Mesenchymal stem cell (in vitro differentiated cells and primary cell): Measurements from ENCODE around the gene ZDHHC14.

Source experiments
- DNase-seq: peaks from one replicate; pipeline ENCODE4 v3.0.0-alpha.2; 2013
- H2AFZ ChIP-seq: one replicate; pipeline ENCODE4 v1.6.1; 2013; ENCODE audit warnings: low read depth, mild to moderate bottlenecking, control low read depth, inconsistent platforms, low read length, moderate library complexity
- H2AK5ac ChIP-seq: 2 replicates; pipeline ENCODE4 v1.6.1; 2013; ENCODE audit warnings: low read length, moderate library complexity, mild to moderate bottlenecking, inconsistent platforms; ENCODE audit not compliant: severe bottlenecking
- H2BK120ac ChIP-seq: one replicate; pipeline ENCODE4 v1.6.1; 2013; ENCODE audit warnings: low read depth, mild to moderate bottlenecking, inconsistent platforms, low read length, moderate library complexity
- H2BK12ac ChIP-seq, 2 experiments: one replicate each; pipeline ENCODE4 v1.6.1; 2013; ENCODE audit warnings: inconsistent platforms in 2 of 2, low read length in 2 of 2, mild to moderate bottlenecking in 2 of 2, moderate library complexity in 2 of 2, control low read depth in 1 of 2
- H2BK15ac ChIP-seq: one replicate; pipeline ENCODE4 v1.6.1; 2013; ENCODE audit warnings: mild to moderate bottlenecking, low read depth, inconsistent platforms; ENCODE audit not compliant: poor library complexity, severe bottlenecking
- H2BK5ac ChIP-seq: 2 replicates; pipeline ENCODE4 v1.6.1; 2013; ENCODE audit warnings: low read depth, mild to moderate bottlenecking, low read length, control low read depth, inconsistent platforms; ENCODE audit not compliant: poor library complexity, severe bottlenecking
- H3K14ac ChIP-seq, 2 experiments: one replicate each; pipeline ENCODE4 v1.6.1; 2013; ENCODE audit warnings: inconsistent platforms in 2 of 2, low read length in 2 of 2, control low read depth in 1 of 2, mild to moderate bottlenecking in 1 of 2, moderate library complexity in 1 of 2
- H3K18ac ChIP-seq, 2 experiments: one replicate each; pipeline ENCODE4 v1.6.1; 2013; ENCODE audit warnings: inconsistent platforms in 2 of 2, low read length in 2 of 2, control low read depth in 1 of 2, low read depth in 1 of 2, mild to moderate bottlenecking in 1 of 2
- H3K23ac ChIP-seq, 2 experiments: one replicate each; pipeline ENCODE4 v1.6.1; 2013; ENCODE audit warnings: inconsistent platforms in 2 of 2, low read length in 2 of 2, mild to moderate bottlenecking in 2 of 2, moderate library complexity in 2 of 2, control low read depth in 1 of 2
- H3K27ac ChIP-seq: 2 replicates; pipeline ENCODE4 v1.5.1; 2013; ENCODE audit warnings: mild to moderate bottlenecking, moderate library complexity, low read length, control low read depth, inconsistent platforms; ENCODE audit not compliant: poor library complexity, severe bottlenecking
- H3K27me3 ChIP-seq, 2 experiments: 2 replicates each; pipeline versions ENCODE4 v1.6.1 to v1.7.0; 2013; ENCODE audit warnings: low read length in 2 of 2, mild to moderate bottlenecking in 2 of 2, moderate library complexity in 2 of 2, control low read depth in 1 of 2, inconsistent platforms in 1 of 2; ENCODE audit not compliant: control insufficient read depth in 1 of 2, insufficient read depth in 1 of 2
- H3K36me3 ChIP-seq, 2 experiments: 2 replicates each; pipeline versions ENCODE4 v1.6.1 to v1.7.0; 2013; ENCODE audit warnings: low read length in 2 of 2, control low read depth in 1 of 2, inconsistent platforms in 1 of 2, low read depth in 1 of 2, mild to moderate bottlenecking in 1 of 2; ENCODE audit not compliant: insufficient read depth in 2 of 2, control insufficient read depth in 1 of 2
- H3K4ac ChIP-seq, 2 experiments: one replicate each; pipeline ENCODE4 v1.6.1; 2013; ENCODE audit warnings: inconsistent platforms in 2 of 2, low read length in 2 of 2, mild to moderate bottlenecking in 2 of 2, moderate library complexity in 2 of 2, control low read depth in 1 of 2, low read depth in 1 of 2
- H3K4me1 ChIP-seq: 2 replicates; pipeline ENCODE4 v1.6.1; 2013; ENCODE audit warnings: low read depth, low read length, control low read depth; ENCODE audit not compliant: control insufficient read depth, insufficient read depth
- H3K4me2 ChIP-seq: 2 replicates; pipeline ENCODE4 v1.6.1; 2013; ENCODE audit warnings: low read length, mild to moderate bottlenecking, inconsistent platforms; ENCODE audit not compliant: poor library complexity, severe bottlenecking
- H3K4me3 ChIP-seq, 2 experiments: 2 replicates each; pipeline versions ENCODE4 v1.5.1 to v1.7.0; 2013; ENCODE audit warnings: low read length in 2 of 2, mild to moderate bottlenecking in 2 of 2, control low read depth in 1 of 2, low read depth in 1 of 2; ENCODE audit not compliant: insufficient read depth in 1 of 2
- H3K79me1 ChIP-seq: replicated peaks from 2 replicates; pipeline ENCODE4 v1.6.1; 2013; ENCODE audit warnings: mild to moderate bottlenecking, control low read depth, low read length, inconsistent platforms; ENCODE audit not compliant: poor library complexity, severe bottlenecking
- H3K9ac ChIP-seq: 2 replicates; pipeline ENCODE4 v1.7.0; 2013; ENCODE audit warnings: mild to moderate bottlenecking, low read length, moderate library complexity
- H3K9me3 ChIP-seq: 2 replicates; pipeline ENCODE4 v1.7.0; 2013; ENCODE audit warnings: mild to moderate bottlenecking, low read length; ENCODE audit not compliant: control insufficient read depth
- H4K8ac ChIP-seq: one replicate; pipeline ENCODE4 v1.6.1; 2013; ENCODE audit warnings: inconsistent platforms, mild to moderate bottlenecking, low read length, moderate library complexity
- H4K91ac ChIP-seq: one replicate; pipeline ENCODE4 v1.6.1; 2013; ENCODE audit warnings: mild to moderate bottlenecking, low read length, inconsistent platforms
- WGBS: methylation state at CpG from one replicate; pipeline ENCODE4 v1.1.7; 2013; ENCODE audit warnings: mixed read lengths; 5-methylcytosine and 5-hydroxymethylcytosine counted together

The ZDHHC14 gene

GRCh38 chr6:157503018-157503747 lies 122.2 kb downstream of the ZDHHC14 start:
- H2BK5ac ChIP-seq, result no peak overlapping the region
- H3K36me3 ChIP-seq, result no peaks in the 10 kb centered on the region
- H2BK15ac ChIP-seq, result no peak overlapping the region
- no peak overlapping the region for H2AK5ac ChIP-seq
- H3K27me3 ChIP-seq, result no peaks in the 10 kb centered on the region
- no peak overlapping the region for H3K4me2 ChIP-seq
- peaks cover 29% of the 10 kb centered on the region for H3K9me3 ChIP-seq
- no peak overlapping the region for H2AFZ ChIP-seq
- no peaks in the 10 kb centered on the region for H3K4me1 ChIP-seq
- no peak overlapping the region for H3K4ac ChIP-seq
- no peak overlapping the region for H3K18ac ChIP-seq
- no peak overlapping the region for H2BK120ac ChIP-seq
- H3K23ac ChIP-seq, result no peak overlapping the region
- H3K4me3 ChIP-seq, result no peak overlapping the region
- no peak overlapping the region for H3K27ac ChIP-seq
- no peak overlapping the region for H4K8ac ChIP-seq
- no peak overlapping the region for H3K14ac ChIP-seq
- WGBS, result 93% methylated on average over 5 of the region's 6 CpGs
- no peak for DNase-seq
- no peak overlapping the region for H4K91ac ChIP-seq
- H2BK12ac ChIP-seq, result no peak overlapping the region
- peaks cover 3% of the 10 kb centered on the region for H3K79me1 ChIP-seq
- H3K9ac ChIP-seq, result no peak overlapping the region

- no peak overlapping the region for H4K91ac ChIP-seq
- H3K9me3 ChIP-seq, result peaks cover 29% of the 10 kb centered on the region
- H3K36me3 ChIP-seq, result no peaks in the 10 kb centered on the region
- no peak overlapping the region for H3K4me3 ChIP-seq
- no peak for DNase-seq
- H2AK5ac ChIP-seq, result no peak overlapping the region
- no peak overlapping the region for H3K4me2 ChIP-seq
- 88% methylated on average over 2 of the region's 3 CpGs for WGBS
- H2AFZ ChIP-seq, result no peak overlapping the region
- no peaks in the 10 kb centered on the region for H3K79me1 ChIP-seq
- H2BK5ac ChIP-seq, result no peak overlapping the region
- no peak overlapping the region for H3K14ac ChIP-seq
- H3K27ac ChIP-seq, result no peak overlapping the region
- H2BK15ac ChIP-seq, result no peak overlapping the region
- no peak overlapping the region for H3K4ac ChIP-seq
- no peak overlapping the region for H3K9ac ChIP-seq
- H2BK120ac ChIP-seq, result no peak overlapping the region
- no peak overlapping the region for H4K8ac ChIP-seq
- no peaks in the 10 kb centered on the region for H3K27me3 ChIP-seq
- no peaks in the 10 kb centered on the region for H3K4me1 ChIP-seq
- H2BK12ac ChIP-seq, result no peak overlapping the region
- H3K18ac ChIP-seq, result no peak overlapping the region
- H3K23ac ChIP-seq, result no peak overlapping the region
These were observed 125.0 kb downstream of the ZDHHC14 start for GRCh38 chr6:157505912-157506491.

GRCh38 chr6:157510323-157511188 lies 129.6 kb downstream of the ZDHHC14 start:
- no peak overlapping the region for H3K9ac ChIP-seq
- no peak overlapping the region for H3K4ac ChIP-seq
- H2AK5ac ChIP-seq, result no peak overlapping the region
- no peak overlapping the region for H2BK15ac ChIP-seq
- no peak for DNase-seq
- no peak overlapping the region for H3K4me2 ChIP-seq
- H2BK12ac ChIP-seq, result no peak overlapping the region
- H4K91ac ChIP-seq, result no peak overlapping the region
- H2AFZ ChIP-seq, result no peak overlapping the region
- peaks cover 8% of the 10 kb centered on the region for H3K4me1 ChIP-seq
- H3K9me3 ChIP-seq, result peaks cover 22% of the 10 kb centered on the region
- H3K23ac ChIP-seq, result no peak overlapping the region
- no peaks in the 10 kb centered on the region for H3K27me3 ChIP-seq
- H3K36me3 ChIP-seq, result no peaks in the 10 kb centered on the region
- no peak overlapping the region for H3K18ac ChIP-seq
- no peak overlapping the region for H3K14ac ChIP-seq
- H3K27ac ChIP-seq, result no peak overlapping the region
- H3K4me3 ChIP-seq, result no peak overlapping the region
- H3K79me1 ChIP-seq, result peaks cover 1% of the 10 kb centered on the region
- no peak overlapping the region for H4K8ac ChIP-seq
- 87% methylated on average over 22 of the region's 24 CpGs for WGBS
- no peak overlapping the region for H2BK5ac ChIP-seq
- H2BK120ac ChIP-seq, result no peak overlapping the region
